ENCODE data around the gene P2RX3. TPM values are rescaled to one million over a fixed set of nuclear protein-coding genes. Genes with fewer than 3 reads are reported as not detected.
"Not testable (repeated sequence)": the region's sequence is repeated elsewhere in the genome, so short reads cannot be mapped to it uniquely, and the experiment has no call there.

Gene P2RX3
- total RNA-seq (2014; rRNA removed; shearing (Covaris generic)): not detected in 2 replicates
- not detected in 2 replicates for polyA plus RNA-seq (2014; cell fraction: nucleus; rRNA removed)

DNA sequence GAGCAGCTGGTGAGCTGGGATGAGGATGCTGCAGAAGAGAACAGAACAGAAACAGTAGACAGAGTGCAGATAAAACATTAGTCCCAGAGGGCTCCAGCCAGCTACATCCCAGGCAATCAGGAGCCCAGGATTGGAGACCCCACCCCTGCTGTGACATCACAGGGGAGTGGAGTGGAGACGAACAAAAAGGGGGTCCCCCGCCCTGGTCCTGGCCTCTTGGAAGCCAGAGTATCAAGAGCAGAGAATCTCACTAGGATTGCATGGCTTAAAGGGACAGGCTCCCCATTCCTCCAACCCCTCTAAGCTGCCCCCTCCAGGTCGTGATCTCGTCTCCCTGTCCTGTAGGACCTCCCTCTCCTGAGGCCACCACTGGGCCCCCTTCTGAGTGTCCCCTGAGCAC lies at the start of gene P2RX3:
Gene P2RX3 (plus strand): TSS at position 211 of the 400 bp plus-strand sequence. CDS start 199 bp downstream, outside the sequence.
- no peak for DNase-seq (ENCODE audit: extremely low read depth, low read depth)

DNA sequence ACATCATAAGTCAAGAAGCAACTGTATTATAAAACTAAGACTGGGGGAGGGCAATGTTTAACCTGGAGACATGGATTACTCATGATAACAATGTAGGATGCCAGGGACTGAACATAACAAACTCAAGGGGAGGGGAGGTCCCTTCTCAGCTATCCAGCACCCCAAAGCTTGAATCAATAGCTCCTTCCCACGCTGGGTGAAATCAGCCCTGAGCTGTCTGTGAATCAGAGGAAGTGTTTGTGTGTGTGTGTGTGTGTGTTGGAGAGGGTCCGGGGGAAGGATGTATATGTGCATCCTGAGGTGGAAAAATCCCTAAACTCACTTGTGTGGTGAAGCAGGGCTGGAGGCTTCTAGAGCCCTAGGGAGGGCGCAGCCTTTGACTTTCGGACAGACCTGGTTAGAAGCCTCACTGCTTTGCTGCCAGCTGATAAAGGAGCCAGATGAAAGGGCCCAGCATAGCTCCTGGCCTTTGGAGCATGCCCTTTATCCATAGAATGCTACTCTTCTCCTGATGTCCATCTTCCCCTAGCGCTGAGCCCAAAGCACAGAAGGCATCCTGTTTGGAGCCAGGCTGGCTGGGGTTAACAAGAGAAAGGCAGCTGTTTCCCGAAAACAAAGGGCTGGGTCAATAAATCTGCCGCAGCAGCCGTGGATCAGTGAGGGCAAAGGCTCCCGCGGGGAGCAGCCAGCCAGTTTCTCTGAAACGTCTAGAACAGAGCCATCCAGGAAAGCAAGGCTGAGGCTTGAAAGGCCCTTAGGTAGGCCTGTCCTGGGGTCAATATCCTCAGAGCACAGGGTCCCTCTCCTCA lies 49.2 kb upstream of the P2RX3 start:
- no peak for DNase-seq (ENCODE audit: extremely low read depth, low read depth)

DNA sequence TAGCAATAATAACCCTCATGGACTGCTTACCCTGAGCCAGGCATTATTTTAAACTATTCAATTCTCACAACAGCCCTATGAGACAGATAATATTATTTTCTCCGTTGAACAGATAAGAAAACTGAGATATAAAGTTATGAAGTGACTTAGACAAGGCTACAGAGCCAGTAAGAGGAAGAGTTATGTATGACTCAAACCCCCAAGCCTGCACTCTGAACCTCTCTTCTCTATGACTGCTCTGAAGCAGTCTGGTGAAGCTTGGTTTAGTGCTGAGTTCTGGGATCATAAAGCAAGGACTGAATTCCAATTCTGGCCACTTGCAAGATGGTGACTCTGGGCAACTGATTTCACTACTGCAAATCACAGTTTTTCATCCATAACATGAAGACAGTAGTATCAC lies 47.9 kb upstream of the P2RX3 start:
- DNase-seq (ENCODE audit: extremely low read depth, low read depth): no peak

DNA sequence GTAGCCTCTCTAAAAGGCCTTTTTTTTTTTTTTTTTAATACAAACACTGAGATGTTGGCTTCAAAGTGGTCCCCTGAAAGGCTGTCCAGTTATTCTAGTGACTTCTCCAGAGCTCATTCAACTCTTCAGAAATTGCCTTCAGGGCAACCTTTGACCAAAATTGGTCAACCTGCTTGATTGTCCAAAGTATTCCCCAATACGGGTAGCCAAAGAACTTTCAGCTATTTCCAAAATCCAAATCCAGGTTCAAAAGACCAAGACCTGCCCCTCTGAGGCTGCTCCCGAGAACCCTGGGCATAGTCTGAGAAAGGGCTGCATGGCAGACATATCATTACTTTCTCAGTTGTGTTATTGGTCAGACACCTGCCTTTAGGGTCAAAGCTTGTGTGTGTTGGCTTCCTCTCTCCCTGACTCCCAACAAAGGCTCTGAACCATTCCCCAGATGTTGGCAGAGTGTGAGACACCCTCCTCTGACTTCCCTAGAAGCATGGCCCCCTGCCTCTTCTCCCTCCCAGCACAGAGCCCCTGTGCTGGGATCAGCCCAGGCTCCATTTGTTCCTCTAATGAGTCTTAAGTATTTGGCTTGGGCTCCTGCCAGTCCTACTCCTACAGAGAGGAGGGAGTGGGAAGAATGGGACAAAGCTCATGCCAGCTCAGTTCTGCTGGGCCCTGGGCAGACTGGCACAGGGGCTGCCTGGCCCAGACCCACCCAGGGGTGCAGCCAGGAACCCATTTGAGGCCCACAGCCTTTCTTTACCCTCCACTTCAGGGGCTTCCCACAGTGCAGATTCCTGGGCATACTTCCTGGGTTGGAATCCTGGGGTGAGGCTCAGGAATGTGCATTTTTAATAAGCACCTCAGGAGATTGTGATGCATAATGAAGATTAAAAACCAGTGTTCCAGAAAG lies 43.7 kb upstream of the P2RX3 start:
- no peak for DNase-seq (ENCODE audit: extremely low read depth, low read depth)

DNA sequence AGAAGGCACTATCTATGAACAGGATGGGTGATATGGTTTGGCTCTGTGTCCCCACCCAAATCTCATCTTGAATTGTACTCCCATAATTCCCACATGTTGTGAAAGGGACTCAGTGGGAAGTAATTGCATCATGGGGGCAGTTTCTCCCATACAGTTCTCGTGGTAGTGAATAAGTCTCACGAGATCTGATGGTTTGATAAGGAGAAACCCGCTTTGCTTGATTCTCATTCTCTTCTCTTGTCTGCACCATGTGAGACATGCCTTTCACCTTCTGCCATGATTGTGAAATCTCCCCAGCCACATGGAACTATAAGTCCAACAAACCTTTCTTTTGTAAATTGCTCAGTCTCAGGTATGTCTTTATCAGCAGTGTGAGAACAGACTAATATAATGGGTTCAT lies 41.9 kb upstream of the P2RX3 start:
- not testable (repeated sequence) for DNase-seq (ENCODE audit: extremely low read depth, low read depth)

- no peak for DNase-seq (ENCODE audit: extremely low read depth, low read depth)
Measured at GRCh38 chr11:57297221-57297620, 40.9 kb upstream of the P2RX3 start.

- DNase-seq (ENCODE audit: extremely low read depth, low read depth): no peak
Measured at GRCh38 chr11:57299150-57299737, 38.9 kb upstream of the P2RX3 start.

- no peak for DNase-seq (ENCODE audit: extremely low read depth, low read depth)
Measured at GRCh38 chr11:57300785-57301184, 37.4 kb upstream of the P2RX3 start.

GRCh38 chr11:57301711-57302423 lies 36.3 kb upstream of the P2RX3 start:
- DNase-seq (ENCODE audit: extremely low read depth, low read depth): no peak

GRCh38 chr11:57302489-57302888 lies 35.7 kb upstream of the P2RX3 start:
- DNase-seq (ENCODE audit: extremely low read depth, low read depth): no peak

- no peak for DNase-seq (ENCODE audit: extremely low read depth, low read depth)
Measured at GRCh38 chr11:57303280-57303989, 34.7 kb upstream of the P2RX3 start.

GRCh38 chr11:57303990-57304579 lies 34.1 kb upstream of the P2RX3 start:
- no peak for DNase-seq (ENCODE audit: extremely low read depth, low read depth)

DNA sequence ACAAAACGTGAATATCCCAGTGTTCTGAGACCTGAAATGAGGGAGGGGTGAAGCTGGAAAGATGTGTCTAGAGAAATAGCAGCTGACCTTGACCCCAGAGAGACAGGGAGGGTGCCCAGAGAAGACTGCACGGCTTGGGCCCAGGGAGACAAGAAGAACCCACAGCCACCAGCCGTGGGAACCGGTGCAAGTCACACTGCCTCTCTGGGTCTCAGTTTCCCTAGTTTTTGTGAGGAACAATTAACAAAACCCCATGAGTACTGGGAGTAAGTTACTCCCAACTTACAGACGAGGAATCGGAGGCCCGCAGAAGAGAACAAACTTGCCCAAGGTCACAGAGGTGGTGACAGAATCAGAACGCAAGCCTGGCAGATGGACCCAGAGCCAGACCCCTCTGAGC lies 32.6 kb upstream of the P2RX3 start:
- no peak for DNase-seq (ENCODE audit: extremely low read depth, low read depth)

DNA sequence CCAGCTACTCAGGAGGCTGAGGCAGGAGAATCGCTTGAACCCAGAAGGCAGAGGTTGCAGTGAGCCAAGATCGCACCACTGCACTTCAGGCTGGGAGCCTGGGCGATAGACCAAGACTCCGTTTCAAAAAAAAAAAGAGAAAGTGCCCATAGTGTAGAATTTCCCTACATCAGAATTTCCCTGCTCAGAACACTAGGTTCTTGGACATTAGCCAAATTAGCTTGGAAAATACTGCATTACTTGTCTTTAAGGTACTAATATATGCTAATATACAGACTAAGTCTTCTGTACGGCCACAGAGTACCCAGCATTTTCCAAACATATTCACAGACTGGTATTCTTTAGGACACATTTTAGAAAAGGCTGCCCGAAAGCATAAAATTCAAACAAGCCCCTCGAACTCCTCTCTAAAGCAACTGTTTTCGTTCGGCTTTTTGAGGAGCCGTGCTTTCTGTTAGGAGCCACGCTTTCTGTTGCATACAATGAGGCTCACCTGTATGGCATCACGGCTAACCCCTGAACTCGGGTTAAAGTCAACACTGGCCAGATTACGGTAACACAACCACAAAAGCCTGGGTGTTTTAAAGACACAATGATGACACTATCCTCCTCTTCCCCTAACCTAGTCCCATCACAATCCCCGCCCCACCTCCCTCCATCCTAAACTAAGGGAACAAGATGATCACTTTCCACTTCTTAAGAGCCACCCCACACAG lies 31.8 kb upstream of the P2RX3 start:
- DNase-seq (ENCODE audit: extremely low read depth, low read depth): no peak

- no peak for DNase-seq (ENCODE audit: extremely low read depth, low read depth)
Measured at GRCh38 chr11:57306940-57307565, 31.1 kb upstream of the P2RX3 start.

- DNase-seq (ENCODE audit: extremely low read depth, low read depth): no peak
Measured at GRCh38 chr11:57307666-57308270, 30.4 kb upstream of the P2RX3 start.

DNA sequence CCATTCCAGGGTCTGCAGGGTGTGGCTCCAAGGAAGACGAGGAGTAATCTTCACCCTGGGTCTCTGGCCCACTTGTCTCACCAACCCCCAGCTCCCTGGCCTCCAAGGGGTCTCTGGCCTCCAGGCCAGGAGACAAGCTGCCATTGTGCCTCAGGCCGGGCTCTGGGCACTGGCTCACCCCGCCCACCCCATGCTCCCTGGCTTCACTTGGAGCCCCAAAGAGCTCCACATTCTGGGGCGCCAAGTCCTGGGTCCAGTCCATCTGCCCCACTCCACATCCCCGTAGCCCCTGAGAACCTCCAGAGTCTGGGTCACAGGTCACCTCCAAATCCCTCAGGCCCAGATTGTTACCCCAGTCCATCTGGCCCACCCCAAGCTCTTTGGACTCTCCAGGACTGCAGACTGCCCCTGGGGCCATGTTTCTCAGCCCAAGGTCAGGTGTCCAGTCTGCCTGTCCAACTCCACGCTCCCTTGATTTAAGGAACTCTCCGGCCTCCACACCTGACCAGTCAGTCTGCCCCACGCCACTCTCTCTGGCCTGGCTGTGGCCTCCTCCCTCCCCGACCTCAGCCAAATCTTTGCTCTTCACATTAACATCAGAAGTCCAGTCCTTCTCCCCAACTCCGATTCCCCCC lies 29.6 kb upstream of the P2RX3 start:
- DNase-seq (ENCODE audit: extremely low read depth, low read depth): no peak

Measured in NCI-H460 (cell line).